Neural cell (in vitro differentiated cells): Measurements from ENCODE around the gene SIAH2. TPM values are rescaled to one million over a fixed set of nuclear protein-coding genes. Genes with fewer than 3 reads are reported as not detected.

Experiments used
- H2AFZ ChIP-seq: fragments of 200-600, 300-800 bp; sonication (generic), shearing (Covaris generic); 2 replicates; pipeline ENCODE4 v1.6.0; 2014; ENCODE audit warnings: low read depth, mild to moderate bottlenecking, antibody characterized with exemption, low read length, moderate library complexity
- H3F3A ChIP-seq: fragments of 200-600 bp; shearing (Covaris generic); 2 replicates; pipeline ENCODE4 v1.6.1; 2016; ENCODE audit warnings: mild to moderate bottlenecking, moderate library complexity, mixed read lengths, antibody characterized with exemption, low read length; ENCODE audit not compliant: insufficient read depth, poor library complexity, severe bottlenecking
- H3K27ac ChIP-seq: fragments of 200-600, 300-800 bp; sonication (generic), shearing (Covaris generic); 2 replicates; pipeline ENCODE4 v1.5.1; 2014; ENCODE audit warnings: mild to moderate bottlenecking, low read length, moderate library complexity
- H3K27me3 ChIP-seq: fragments of 300-800, 200-600 bp; sonication (generic), shearing (Covaris generic); 2 replicates; pipeline ENCODE4 v1.6.0; 2014; ENCODE audit warnings: mild to moderate bottlenecking, low read depth, low read length, moderate library complexity; ENCODE audit not compliant: insufficient read depth
- H3K36me3 ChIP-seq: fragments of 300-800, 200-600 bp; sonication (generic), shearing (Covaris generic); 2 replicates; pipeline ENCODE4 v1.5.1; 2014; ENCODE audit warnings: mild to moderate bottlenecking, antibody characterized with exemption, low read length, moderate library complexity; ENCODE audit not compliant: insufficient read depth
- H3K4me2 ChIP-seq: fragments of 300-800, 200-600 bp; sonication (generic), shearing (Covaris generic); 2 replicates; pipeline ENCODE4 v1.6.0; 2014; ENCODE audit warnings: mild to moderate bottlenecking, low read length
- H3K4me3 ChIP-seq: fragments of 300-800, 200-600 bp; sonication (generic), shearing (Covaris generic); 2 replicates; pipeline ENCODE4 v1.5.1; 2014; ENCODE audit warnings: mild to moderate bottlenecking, low read length, moderate library complexity
- H3K79me2 ChIP-seq: fragments of 200-600 bp; shearing (Covaris generic); replicated peaks from 2 replicates; pipeline ENCODE4 v1.6.0; 2014; ENCODE audit warnings: mild to moderate bottlenecking, low read length, moderate library complexity; ENCODE audit not compliant: insufficient read depth
- H3K9ac ChIP-seq: fragments of 300-800, 200-600 bp; sonication (generic), shearing (Covaris generic); 2 replicates; pipeline ENCODE4 v1.6.1; 2016; ENCODE audit warnings: mild to moderate bottlenecking, low read length, mixed read lengths
- H3K9me2 ChIP-seq: fragments of 200-600 bp; shearing (Covaris generic); 2 replicates; pipeline ENCODE4 v1.6.1; 2016; ENCODE audit warnings: mild to moderate bottlenecking, low read length, mixed read lengths; ENCODE audit not compliant: insufficient read depth
- H3K9me3 ChIP-seq: fragments of 200-600, 300-800 bp; sonication (generic), shearing (Covaris generic); 2 replicates; pipeline ENCODE4 v1.6.1; 2016; ENCODE audit warnings: mild to moderate bottlenecking, mixed run types, low read length, moderate library complexity, mixed read lengths
- H4K20me1 ChIP-seq: fragments of 200-600 bp; shearing (Covaris generic); 2 replicates; pipeline ENCODE4 v1.6.1; 2016; ENCODE audit warnings: mild to moderate bottlenecking, mixed run types; ENCODE audit not compliant: insufficient read depth
- CTCF ChIP-seq: fragments of 450-650 bp; IDR thresholded peaks from 2 replicates; pipeline ENCODE4 v1.5.1; 2014; ENCODE audit warnings: antibody characterized with exemption, mild to moderate bottlenecking, moderate library complexity; ENCODE audit not compliant: poor library complexity, severe bottlenecking
- EP300 ChIP-seq: fragments of 450-650 bp; conservative IDR thresholded peaks from 2 replicates; pipeline ENCODE4 v1.6.1; 2014; ENCODE audit warnings: antibody characterized with exemption, mild to moderate bottlenecking, moderate library complexity; ENCODE audit not compliant: poor library complexity, severe bottlenecking
- EZH2 ChIP-seq: fragments of 200-600, 300-800 bp; shearing (Covaris generic), sonication (generic); IDR thresholded peaks from 2 replicates; pipeline ENCODE4 v1.6.1; 2014; ENCODE audit warnings: antibody characterized with exemption, low read length, borderline replicate concordance, mild to moderate bottlenecking; ENCODE audit not compliant: insufficient read depth, poor library complexity, severe bottlenecking
- MXI1 ChIP-seq: fragments of 450-650 bp; conservative IDR thresholded peaks from 2 replicates; pipeline ENCODE4 v1.6.1; 2014; ENCODE audit warnings: antibody characterized with exemption, mild to moderate bottlenecking; ENCODE audit not compliant: poor library complexity, severe bottlenecking
- POLR2AphosphoS5 ChIP-seq: IDR thresholded peaks from 2 replicates; pipeline ENCODE4 v1.6.1; 2012
- RAD21 ChIP-seq: fragments of 450-650 bp; conservative IDR thresholded peaks from 2 replicates; pipeline ENCODE4 v1.6.1; 2014; ENCODE audit warnings: antibody characterized with exemption, mild to moderate bottlenecking, moderate library complexity
- REST ChIP-seq: IDR thresholded peaks from 2 replicates; pipeline ENCODE4 v1.6.1; 2012; ENCODE audit warnings: borderline replicate concordance
- SMC3 ChIP-seq: fragments of 450-650 bp; conservative IDR thresholded peaks from 2 replicates; pipeline ENCODE4 v1.6.1; 2014; ENCODE audit warnings: antibody characterized with exemption, mild to moderate bottlenecking, moderate library complexity; ENCODE audit not compliant: poor library complexity
- TAF1 ChIP-seq: IDR thresholded peaks from 2 replicates; pipeline ENCODE4 v1.6.1; 2012; ENCODE audit warnings: low read depth
- polyA plus RNA-seq: library from polyadenylated mRNA; depleted of rRNA; stranded (reverse); fragments of >200 nt; gene quantifications from 2 replicates; pipeline ENCODE4 v1.2.3, GENCODE V29; 2014

The SIAH2 gene
- polyA plus RNA-seq, 1 donor from 2014 or later, result 21.8 TPM

GRCh38 chr3:150755902-150756301 lies 7.1 kb downstream of the SIAH2 start:
- H3K4me2 ChIP-seq, result no peak overlapping the region
- no peaks in the 10 kb centered on the region for H3K36me3 ChIP-seq
- H3K27ac ChIP-seq, result no peak overlapping the region
- no peak overlapping the region for H3K4me3 ChIP-seq
- peaks cover 6% of the 10 kb centered on the region for H3K79me2 ChIP-seq
- H3K9me2 ChIP-seq, result no peaks in the 10 kb centered on the region
- no peaks in the 10 kb centered on the region for H3K9me3 ChIP-seq
- no peaks in the 10 kb centered on the region for H3K27me3 ChIP-seq
- no peaks in the 10 kb centered on the region for H3F3A ChIP-seq
- TF ChIP-seq SMC3, result no peak
- no peak for TF ChIP-seq EP300
- no peaks in the 10 kb centered on the region for H4K20me1 ChIP-seq
- H2AFZ ChIP-seq, result no peak overlapping the region
- no peak overlapping the region for H3K9ac ChIP-seq

GRCh38 chr3:150754896-150755295 lies 8.1 kb downstream of the SIAH2 start:
- no peaks in the 10 kb centered on the region for H4K20me1 ChIP-seq
- H2AFZ ChIP-seq, result no peak overlapping the region
- no peak overlapping the region for H3K27ac ChIP-seq
- TF ChIP-seq MXI1, result no peak
- no peak for TF ChIP-seq CTCF
- TF ChIP-seq EP300, result no peak
- TF ChIP-seq SMC3, result no peak
- no peak for TF ChIP-seq TAF1
- no peak for TF ChIP-seq REST
- TF ChIP-seq RAD21, result no peak
- no peak for TF ChIP-seq EZH2
- no peak for TF ChIP-seq POLR2AphosphoS5
- no peaks in the 10 kb centered on the region for H3K9me2 ChIP-seq
- H3K4me3 ChIP-seq, result no peak overlapping the region
- no peak overlapping the region for H3K9ac ChIP-seq
- H3K9me3 ChIP-seq, result no peaks in the 10 kb centered on the region
- H3K79me2 ChIP-seq, result no peaks in the 10 kb centered on the region
- no peaks in the 10 kb centered on the region for H3F3A ChIP-seq
- H3K36me3 ChIP-seq, result no peaks in the 10 kb centered on the region
- no peak overlapping the region for H3K4me2 ChIP-seq
- no peaks in the 10 kb centered on the region for H3K27me3 ChIP-seq

- H3K9me3 ChIP-seq, result no peaks in the 10 kb centered on the region
- H3K4me3 ChIP-seq, result no peak overlapping the region
- no peaks in the 10 kb centered on the region for H3K79me2 ChIP-seq
- no peak overlapping the region for H3K9ac ChIP-seq
- H3K4me2 ChIP-seq, result no peak overlapping the region
- H3K9me2 ChIP-seq, result no peaks in the 10 kb centered on the region
- no peaks in the 10 kb centered on the region for H3F3A ChIP-seq
- no peaks in the 10 kb centered on the region for H3K27me3 ChIP-seq
- H2AFZ ChIP-seq, result no peak overlapping the region
- H4K20me1 ChIP-seq, result no peaks in the 10 kb centered on the region
- TF ChIP-seq CTCF, result no peak
- H3K36me3 ChIP-seq, result no peaks in the 10 kb centered on the region
- no peak overlapping the region for H3K27ac ChIP-seq
Measured at GRCh38 chr3:150751781-150752263, 11.1 kb downstream of the SIAH2 start.
